ENCODE measurements around the gene ASB14. TPM values are rescaled to one million over a fixed set of nuclear protein-coding genes. Genes with fewer than 3 reads are reported as not detected.

Gene ASB14
- not detected in 5 replicates for total RNA-seq (2022; extraction: Qiagen RNA extraction; ENCODE audit: low read depth)

GRCh38 chr3:57292159-57292896 lies at the start of gene ASB14:
TSS of gene ASB14 (minus strand) at chr3:57292685. CDS start at chr3:57292033, 652 bp downstream.

DNA sequence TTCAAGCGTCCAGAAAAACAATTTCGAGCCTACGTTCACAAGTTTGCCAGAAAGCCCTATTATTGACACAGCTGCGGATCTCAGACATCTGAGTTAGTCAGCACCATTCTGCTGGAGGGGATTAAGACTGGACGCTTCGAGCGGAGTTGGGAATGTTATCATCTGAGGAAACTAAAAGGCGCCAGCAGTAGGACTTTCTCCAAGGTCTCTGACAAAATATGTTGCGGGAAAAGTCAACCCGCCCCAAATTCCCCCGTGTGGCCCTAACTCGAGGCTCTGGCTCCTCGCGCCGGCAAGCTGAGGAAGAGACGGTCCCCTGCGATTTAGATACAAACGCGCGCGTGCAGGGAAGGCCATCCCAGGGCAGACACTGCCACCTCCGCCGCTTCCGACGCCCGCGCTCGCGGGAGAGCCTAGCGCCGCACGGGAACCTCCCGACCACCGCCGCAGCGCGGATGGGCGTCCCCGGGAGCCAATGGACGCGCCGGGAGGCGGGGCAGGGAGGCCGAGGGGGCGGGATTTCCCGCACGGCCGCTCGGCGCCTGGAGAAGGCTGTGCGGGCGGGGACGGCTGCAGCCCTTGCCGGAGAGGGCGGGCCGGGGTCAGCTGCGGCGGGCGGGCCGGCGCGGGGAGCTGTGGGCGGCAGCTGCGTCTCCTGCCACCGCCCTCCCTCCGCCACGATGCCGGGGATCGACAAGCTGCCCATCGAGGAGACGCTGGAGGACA lies 65.1 kb downstream of the ASB14 start, which contains the start of gene APPL1:
TSS of gene APPL1 (plus strand) at position 526 of the 726 bp plus-strand sequence. CDS start at position 681, 155 bp downstream.

Other genes starting within 250 kb of the ASB14 start
- 0.44 to 0.59 TPM (median 0.47 TPM) in 5 replicates for gene SPATA12, start 232.0 kb downstream of the ASB14 start, total RNA-seq (2022; extraction: Qiagen RNA extraction; ENCODE audit: low read depth)
- gene IL17RD, start 127.3 kb downstream of the ASB14 start, total RNA-seq (2022; extraction: Qiagen RNA extraction; ENCODE audit: low read depth): 0.47 to 1.4 TPM (median 1.2 TPM) in 5 replicates
- 0.23 to 0.51 TPM (median 0.37 TPM) in 3 of 5 replicates, not detected in the others for gene HESX1, start 92.7 kb downstream of the ASB14 start, total RNA-seq (2022; extraction: Qiagen RNA extraction; ENCODE audit: low read depth)
- gene APPL1, start 65.0 kb downstream of the ASB14 start, total RNA-seq (2022; extraction: Qiagen RNA extraction; ENCODE audit: low read depth): 12.1 to 19.1 TPM (median 17.7 TPM) in 5 replicates